HG03135 (cell line): ENCODE measurements around the gene ABCA10.
"Not testable (repeated sequence)": the region's sequence is repeated elsewhere in the genome, so short reads cannot be mapped to it uniquely, and the experiment has no call there.

Experiments
- ATAC-seq: cut with Tn5 transposase; IDR thresholded peaks from one replicate; pipeline ENCODE4 v1.9.1; 2021; ENCODE audit warnings: mild to moderate bottlenecking, moderate library complexity; ENCODE audit not compliant: unreplicated experiment

ABCA10 gene

GRCh38 chr17:69228576-69228975, at the start of gene ABCA10:
ABCA10 (minus strand) TSS chr17:69228824; CDS start chr17:69225358, 3,466 bp downstream.
- ATAC-seq = no peak

- ATAC-seq = not testable (repeated sequence)
These were observed 47.7 kb upstream of the ABCA10 start for GRCh38 chr17:69276279-69276678.

- no peak for ATAC-seq
These were observed 47.1 kb upstream of the ABCA10 start for GRCh38 chr17:69275751-69276150.

GRCh38 chr17:69271023-69271422, 42.4 kb upstream of the ABCA10 start:
- ATAC-seq = no peak

GRCh38 chr17:69269131-69269998, 40.7 kb upstream of the ABCA10 start:
- ATAC-seq = no peak

- ATAC-seq = no peak
These were observed 40.0 kb upstream of the ABCA10 start for GRCh38 chr17:69268543-69269014.

GRCh38 chr17:69267219-69267618, 38.6 kb upstream of the ABCA10 start:
- no peak for ATAC-seq

GRCh38 chr17:69265873-69266272, 37.2 kb upstream of the ABCA10 start:
- ATAC-seq = no peak

GRCh38 chr17:69254187-69254586, 25.6 kb upstream of the ABCA10 start:
- ATAC-seq = no peak

- no peak for ATAC-seq
These were observed 22.0 kb upstream of the ABCA10 start for GRCh38 chr17:69250641-69251040.

GRCh38 chr17:69246726-69247375, 18.2 kb upstream of the ABCA10 start:
- no peak for ATAC-seq

- no peak for ATAC-seq
These were observed 17.6 kb upstream of the ABCA10 start for GRCh38 chr17:69246202-69246601.

- no peak for ATAC-seq
These were observed 17.0 kb upstream of the ABCA10 start for GRCh38 chr17:69245617-69246016.

GRCh38 chr17:69239611-69240600, 11.3 kb upstream of the ABCA10 start:
- no peak for ATAC-seq

GRCh38 chr17:69236946-69237345, 8.3 kb upstream of the ABCA10 start:
- ATAC-seq = no peak

- ATAC-seq = no peak
These were observed 7.8 kb upstream of the ABCA10 start for GRCh38 chr17:69236464-69236863.

- peak; percentile 95 for ATAC-seq
These were observed 6.9 kb upstream of the ABCA10 start for GRCh38 chr17:69235338-69236058.

- ATAC-seq = no peak
These were observed 4.0 kb upstream of the ABCA10 start for GRCh38 chr17:69232650-69233049.

GRCh38 chr17:69231521-69231920, 2.9 kb upstream of the ABCA10 start:
- ATAC-seq = no peak

GRCh38 chr17:69230939-69231338, 2.3 kb upstream of the ABCA10 start:
- no peak for ATAC-seq
